ENCODE measurements around the gene ZNF10. TPM values are rescaled to one million over a fixed set of nuclear protein-coding genes. Genes with fewer than 3 reads are reported as not detected.

ZNF10 gene
- total and polyA plus RNA-seq, 4 donors = 1.8 to 5.6 (median 4.3) TPM

- TF ChIP-seq CTCF (IDR thresholded peaks at IDR 0.05; ENCODE audit: low read depth, low read length, missing input control) = no peak
- no peak for TF ChIP-seq SP1 (IDR thresholded peaks at IDR 0.05)
These were observed 924 bp upstream of the ZNF10 start (continued) for GRCh38 chr12:133129368-133130037.

- WGBS = under 1% methylated on average over 17 of the region's 17 CpGs
- Histone ChIP-seq H3K4me3 (ENCODE audit: low read depth in 1 of 3, low read length in 3 of 3) (peak overlapping the region; percentile 80 to 91 (median 90)), H3K36me3 (ENCODE audit: control insufficient read depth in 4 of 4, insufficient read depth in 3 of 4, low read depth in 1 of 4, low read length in 3 of 4) (peaks cover 2 to 34% (median 22%) of the 10 kb centered on the region in 4 donors), H3K9me3 (ENCODE audit: control insufficient read depth in 4 of 4, low read length in 3 of 4) (peaks cover 28 to 53% (median 30%) of the 10 kb centered on the region in 4 donors), H3K27me3 (ENCODE audit: control insufficient read depth in 4 of 4, insufficient read depth in 4 of 4, low read length in 3 of 4) (no peaks in the 10 kb centered on the region), H3K4me1 (ENCODE audit: control insufficient read depth in 4 of 4, insufficient read depth in 4 of 4, low read length in 3 of 4) (peaks cover 0 to 2% (median 0%) of the 10 kb centered on the region in 4 donors), H3K27ac (ENCODE audit: low read depth in 1 of 2, low read length in 2 of 2) (peak overlapping the region; percentile 96 to 98), H3K9ac (ENCODE audit: low read depth in 1 of 2, low read length in 2 of 2) (peak overlapping the region; percentile 72 to 96)
- no peak for TF ChIP-seq ATF3 (IDR thresholded peaks at IDR 0.05)
- peak; percentile 16 for TF ChIP-seq YY1 (IDR thresholded peaks at IDR 0.05)
- TF ChIP-seq FOXA1 (IDR thresholded peaks at IDR 0.05) = no peak
- DNase-seq (ENCODE audit: low spot score) = no peak
These were observed 341 bp downstream of the ZNF10 start for GRCh38 chr12:133130808-133131128.

- Histone ChIP-seq H3K27me3 (ENCODE audit: control insufficient read depth in 4 of 4, insufficient read depth in 4 of 4, low read length in 3 of 4) (no peaks in the 10 kb centered on the region), H3K36me3 (ENCODE audit: control insufficient read depth in 4 of 4, insufficient read depth in 3 of 4, low read depth in 1 of 4, low read length in 3 of 4) (peaks cover 2 to 68% (median 57%) of the 10 kb centered on the region in 4 donors), H3K27ac (ENCODE audit: low read depth in 1 of 2, low read length in 2 of 2) (no peak overlapping the region), H3K9me3 (ENCODE audit: control insufficient read depth in 4 of 4, low read length in 3 of 4) (peaks cover 38 to 82% (median 63%) of the 10 kb centered on the region in 4 donors), H3K4me1 (ENCODE audit: control insufficient read depth in 4 of 4, insufficient read depth in 4 of 4, low read length in 3 of 4) (no peaks in the 10 kb centered on the region), H3K9ac (ENCODE audit: low read depth in 1 of 2, low read length in 2 of 2) (no peak overlapping the region), H3K4me3 (ENCODE audit: low read depth in 1 of 3, low read length in 3 of 3) (peak overlapping the region in 2 of 3 donors; percentile 36 to 82)
- no peak for TF ChIP-seq EGR1 (IDR thresholded peaks at IDR 0.05; ENCODE audit: low read depth in 2 of 2)
- no peak for TF ChIP-seq HNF4G (IDR thresholded peaks at IDR 0.05)
- TF ChIP-seq RXRA (IDR thresholded peaks at IDR 0.05) = no peak
- TF ChIP-seq NR2F2 (IDR thresholded peaks at IDR 0.05) = no peak
- DNase-seq (ENCODE audit: low spot score) = no peak
- WGBS = 95% methylated on average over 2 of the region's 2 CpGs
These were observed 5.3 kb downstream of the ZNF10 start for GRCh38 chr12:133135747-133136146.

GRCh38 chr12:133145981-133146380, 15.6 kb downstream of the ZNF10 start:
- Histone ChIP-seq H3K4me3 (ENCODE audit: low read depth in 1 of 3, low read length in 3 of 3) (peak overlapping the region in 2 of 3 donors; percentile 55 to 64), H3K27me3 (ENCODE audit: control insufficient read depth in 4 of 4, insufficient read depth in 4 of 4, low read length in 3 of 4) (no peaks in the 10 kb centered on the region), H3K4me1 (ENCODE audit: control insufficient read depth in 4 of 4, insufficient read depth in 4 of 4, low read length in 3 of 4) (no peaks in the 10 kb centered on the region), H3K36me3 (ENCODE audit: control insufficient read depth in 4 of 4, insufficient read depth in 3 of 4, low read depth in 1 of 4, low read length in 3 of 4) (peaks cover 14 to 68% (median 56%) of the 10 kb centered on the region in 4 donors), H3K9me3 (ENCODE audit: control insufficient read depth in 4 of 4, low read length in 3 of 4) (peaks cover 40 to 81% (median 55%) of the 10 kb centered on the region in 4 donors), H3K9ac (ENCODE audit: low read depth in 1 of 2, low read length in 2 of 2) (no peak overlapping the region), H3K27ac (ENCODE audit: low read depth in 1 of 2, low read length in 2 of 2) (no peak overlapping the region)
- DNase-seq (ENCODE audit: low spot score) = no peak
- no peak for TF ChIP-seq TAF1 (conservative IDR thresholded peaks at IDR 0.05)
- no peak for TF ChIP-seq NR2F2 (IDR thresholded peaks at IDR 0.05)
- TF ChIP-seq EGR1 (IDR thresholded peaks at IDR 0.05; ENCODE audit: low read depth in 2 of 2) = no peak
- no peak for TF ChIP-seq HNF4A (conservative IDR thresholded peaks at IDR 0.05)
- TF ChIP-seq RAD21 (IDR thresholded peaks at IDR 0.05) = no peak
- no peak for TF ChIP-seq ZBTB33 (IDR thresholded peaks at IDR 0.05)
- TF ChIP-seq ATF3 (IDR thresholded peaks at IDR 0.05) = no peak
- TF ChIP-seq RXRA (IDR thresholded peaks at IDR 0.05) = no peak
- no peak for TF ChIP-seq MAX (IDR thresholded peaks at IDR 0.05)
- no peak for TF ChIP-seq JUND (IDR thresholded peaks at IDR 0.05)
- no peak for TF ChIP-seq GABPA (IDR thresholded peaks at IDR 0.05 in 1 of 2, conservative IDR thresholded peaks at IDR 0.05 in 1 of 2)
- 97% methylated on average over 2 of the region's 2 CpGs for WGBS

Data from liver (tissue), 9 donors.